Measurements from ENCODE around the gene HDAC5.

HDAC5 gene

GRCh38 chr17:44030482-44030881, 93.0 kb downstream of the HDAC5 start:
- DNase-seq (ENCODE audit: low read depth in 3 of 3) = no peak

DNA sequence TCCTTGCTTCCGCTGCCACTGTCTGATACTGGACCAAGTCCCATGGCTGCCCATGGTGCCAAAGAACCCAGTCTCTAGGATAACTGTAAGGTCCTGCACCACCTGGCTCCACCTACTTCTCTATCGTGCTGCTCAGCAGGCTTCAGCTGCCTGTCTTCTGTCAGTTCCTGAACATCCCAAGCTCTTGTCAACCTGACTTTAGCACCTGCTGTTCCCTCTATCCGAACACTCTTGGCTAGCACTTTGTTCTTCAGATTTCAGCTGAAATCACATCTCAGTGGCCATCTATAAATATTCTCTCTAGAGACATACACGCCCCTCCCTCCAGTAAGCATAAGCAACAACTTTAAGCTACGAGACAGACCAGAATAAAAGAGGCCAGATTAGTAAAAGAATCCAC, 93.7 kb downstream of the HDAC5 start:
- no peak for DNase-seq (ENCODE audit: low read depth in 3 of 3)

All from stimulated activated CD4-positive, alpha-beta T cell treated with anti-CD3 and anti-CD28 coated beads, TNF-alpha, amount 100 ng/mL, for 4 hours (primary cell).